ENCODE measurements around the gene GPN1. TPM values are rescaled to one million over a fixed set of nuclear protein-coding genes. Genes with fewer than 3 reads are reported as not detected.

The GPN1 gene
- 37.6 and 42.6 TPM in 2 replicates for total RNA-seq

DNA sequence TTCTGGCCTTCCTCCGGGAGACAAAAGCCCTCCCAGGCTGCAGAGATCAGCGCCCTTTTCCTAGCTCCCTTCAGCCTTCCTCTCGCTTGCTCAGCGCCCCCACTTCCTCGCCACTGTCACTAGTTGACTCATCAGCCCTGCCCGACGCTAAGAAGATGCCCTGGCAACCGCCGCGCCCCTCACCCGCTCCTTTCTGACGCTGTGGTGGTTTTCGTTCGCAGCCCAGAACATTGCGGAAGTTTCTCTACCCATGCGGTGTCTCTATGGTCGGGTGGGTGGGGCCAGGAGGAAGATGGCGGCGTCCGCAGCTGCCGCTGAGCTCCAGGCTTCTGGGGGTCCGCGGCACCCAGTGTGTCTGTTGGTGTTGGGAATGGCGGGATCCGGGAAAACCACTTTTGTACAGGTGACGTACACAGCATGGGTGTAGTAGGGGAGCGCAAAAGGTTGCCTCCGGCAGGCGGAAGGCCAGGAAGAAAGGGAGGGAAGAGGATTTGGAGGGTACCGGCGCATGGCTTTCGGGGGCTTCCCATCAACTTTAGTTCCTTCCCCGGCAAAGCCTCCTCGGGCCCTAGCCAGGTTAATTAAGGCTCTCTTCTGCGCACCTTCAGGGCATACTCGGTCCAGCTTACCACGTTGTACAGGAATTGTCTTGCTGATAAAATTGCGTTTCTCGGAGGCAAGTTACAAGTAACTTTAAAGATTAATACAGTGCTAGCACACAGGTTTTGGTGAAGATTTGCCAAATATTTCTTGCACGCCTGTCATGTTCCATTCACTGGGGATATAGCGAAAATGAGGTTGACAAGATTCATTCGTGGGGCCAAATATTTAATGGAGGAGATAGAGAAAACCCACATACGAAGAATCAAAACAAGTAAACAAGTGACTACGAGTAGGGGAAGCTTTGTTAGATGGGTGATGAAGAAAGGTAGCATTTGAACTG is at the start of gene GPN1, which contains the start of gene CCDC121:
TSS of gene GPN1 (plus strand) at position 284 of the 943 bp plus-strand sequence. CDS start at position 293, 9 bp downstream.
TSS of gene CCDC121 (minus strand) at position 246 of the 943 bp plus-strand sequence. CDS start 1,213 bp downstream, outside the sequence.

DNA sequence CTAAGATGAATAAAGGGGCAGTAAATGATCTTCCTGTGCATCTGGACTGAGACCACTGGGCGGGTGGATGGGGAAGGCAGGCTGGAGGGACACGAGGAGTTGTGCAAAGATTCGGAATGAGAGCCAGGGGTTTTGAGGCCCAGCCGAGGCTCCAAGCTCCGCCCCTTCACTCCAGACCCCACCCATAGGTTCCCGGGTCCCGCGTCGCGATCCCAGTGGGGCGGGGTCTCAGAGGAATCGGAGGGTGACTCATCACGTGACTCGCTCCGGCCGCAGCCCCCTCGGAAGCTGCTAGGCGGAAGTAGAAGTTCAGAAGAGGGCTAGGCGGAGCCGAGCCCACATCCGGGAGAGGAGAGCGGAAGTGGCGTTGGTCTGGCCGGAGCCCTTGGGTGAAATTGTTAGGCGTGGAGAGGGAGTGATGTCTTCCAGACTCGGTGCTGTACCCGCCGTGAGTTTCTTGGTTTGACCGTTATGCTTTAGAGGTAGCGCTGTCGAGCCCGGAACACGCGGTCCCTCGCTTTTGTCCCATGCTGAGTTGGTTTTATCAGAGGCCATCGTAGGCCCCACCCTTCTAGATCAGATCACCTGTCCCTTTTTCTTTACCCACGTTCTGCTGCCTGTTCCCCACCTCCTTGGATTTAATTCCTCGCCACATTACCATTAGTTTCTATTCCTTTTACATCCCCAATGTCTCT is 46.0 kb upstream of the GPN1 start, which contains the start of gene ZNF512:
TSS of gene ZNF512 (plus strand) at position 348 of the 695 bp plus-strand sequence. CDS start at position 419, 71 bp downstream.

DNA sequence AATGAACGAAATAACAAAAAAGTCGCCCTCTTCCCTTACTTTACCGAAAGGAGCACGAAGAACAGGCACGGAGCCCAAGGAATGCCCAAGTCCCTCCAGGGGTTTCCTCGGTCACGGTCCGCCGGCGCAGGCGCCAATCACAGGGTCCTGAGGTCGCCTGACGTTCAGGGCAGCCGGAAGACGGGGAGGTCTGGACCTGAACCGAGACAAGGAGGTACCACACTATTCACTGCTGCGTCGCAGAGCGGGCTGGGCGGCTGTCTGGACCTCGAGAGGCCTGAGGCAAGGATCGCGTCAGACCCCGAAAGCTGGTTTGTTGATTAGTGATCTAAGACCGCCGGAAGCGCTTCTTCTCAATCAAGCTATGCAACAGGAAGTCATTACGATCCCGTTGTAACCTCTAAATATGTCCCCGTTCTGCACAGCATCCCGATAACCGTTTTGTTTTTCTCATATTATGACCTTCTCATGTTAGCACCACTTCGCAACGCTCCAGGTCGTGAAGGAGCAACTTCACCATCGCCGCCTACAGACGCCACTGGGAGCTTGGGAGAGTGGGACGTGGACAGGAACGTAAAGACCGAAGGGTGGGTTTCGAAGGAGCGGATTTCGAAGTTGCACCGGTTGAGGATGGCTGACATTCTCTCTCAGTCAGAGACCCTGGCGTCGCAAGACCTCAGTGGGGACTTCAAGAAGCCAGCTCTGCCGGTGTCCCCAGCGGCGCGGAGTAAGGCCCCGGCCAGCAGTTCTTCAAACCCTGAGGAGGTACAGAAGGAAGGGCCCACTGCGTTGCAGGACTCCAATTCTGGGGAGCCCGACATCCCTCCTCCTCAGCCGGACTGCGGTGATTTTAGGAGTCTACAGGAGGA is 34.7 kb downstream of the GPN1 start, which contains the start of the genes SLC4A1AP and SUPT7L:
TSS of gene SLC4A1AP (plus strand) at position 605 of the 869 bp plus-strand sequence. CDS start at position 631, 26 bp downstream.
TSS of gene SUPT7L (minus strand) at position 330 of the 869 bp plus-strand sequence. CDS start 1,422 bp downstream, outside the sequence.

Other genes starting within 250 kb of the GPN1 start
- gene ZNF513, start 248.3 kb upstream of the GPN1 start, total RNA-seq: 6.8 and 8.6 TPM in 2 replicates
- gene PPM1G, start 219.5 kb upstream of the GPN1 start, total RNA-seq: 121 and 134 TPM in 2 replicates
- gene NRBP1, start 200.4 kb upstream of the GPN1 start, total RNA-seq: 105 and 115 TPM in 2 replicates
- gene KRTCAP3, start 186.7 kb upstream of the GPN1 start, total RNA-seq: not detected in 2 replicates
- 17.4 and 17.9 TPM in 2 replicates for gene IFT172, start 139.3 kb upstream of the GPN1 start, total RNA-seq
- gene FNDC4, start 133.8 kb upstream of the GPN1 start, total RNA-seq: 15.9 and 20.3 TPM in 2 replicates
- gene GCKR, start 132.2 kb upstream of the GPN1 start, total RNA-seq: 0.34 and 3.7 TPM in 2 replicates
- 23.4 and 29.4 TPM in 2 replicates for gene ZNF512, start 46.0 kb upstream of the GPN1 start, total RNA-seq
- gene CCDC121, start within 50 bp of the GPN1 start, total RNA-seq: 0.87 and 1.8 TPM in 2 replicates
- 16.2 and 19.6 TPM in 2 replicates for gene SUPT7L, start 34.6 kb downstream of the GPN1 start, total RNA-seq
- 28.3 and 29.7 TPM in 2 replicates for gene SLC4A1AP, start 34.8 kb downstream of the GPN1 start, total RNA-seq
- gene MRPL33, start 142.7 kb downstream of the GPN1 start, total RNA-seq: 153 and 175 TPM in 2 replicates